MM.1S (cell line): ENCODE results near the gene TCHH.
"Not testable (repeated sequence)": the region's sequence is repeated elsewhere in the genome, so short reads cannot be mapped to it uniquely, and the experiment has no call there.

Experiments
- DNase-seq: peaks from one replicate; pipeline ENCODE4 v3.0.0-alpha.2; 2015
- H2AFZ ChIP-seq: fragments of 300-600 bp; sonication (generic); 2 replicates; pipeline ENCODE4 v1.6.0; 2016; ENCODE audit warnings: antibody characterized with exemption, low read length
- H3F3A ChIP-seq: fragments of 300-600 bp; sonication (generic); 2 replicates; pipeline ENCODE4 v1.6.1; 2016; ENCODE audit warnings: mild to moderate bottlenecking, antibody characterized with exemption, low read length, moderate library complexity, mixed read lengths; ENCODE audit not compliant: insufficient read depth
- H3K27ac ChIP-seq: fragments of 300-600 bp; sonication (generic); 2 replicates; pipeline ENCODE4 v1.5.1; 2016; ENCODE audit warnings: mild to moderate bottlenecking, low read length
- H3K27me3 ChIP-seq: fragments of 300-600 bp; sonication (generic); replicated peaks from 2 replicates; pipeline ENCODE4 v1.6.0; 2016; ENCODE audit warnings: low read length; ENCODE audit not compliant: insufficient read depth
- H3K36me3 ChIP-seq: fragments of 300-600 bp; sonication (generic); replicated peaks from 2 replicates; pipeline ENCODE4 v1.6.1; 2016; ENCODE audit warnings: mild to moderate bottlenecking, low read length, mixed read lengths; ENCODE audit not compliant: insufficient read depth
- H3K4me1 ChIP-seq: fragments of 300-600 bp; sonication (generic); 2 replicates; pipeline ENCODE4 v1.6.1; 2016; ENCODE audit warnings: low read length, mixed read lengths
- H3K4me2 ChIP-seq: fragments of 300-600 bp; sonication (generic); 2 replicates; pipeline ENCODE4 v1.6.0; 2016; ENCODE audit warnings: low read depth, low read length
- H3K4me3 ChIP-seq: fragments of 300-600 bp; sonication (generic); 2 replicates; pipeline ENCODE4 v1.5.1; 2016; ENCODE audit warnings: low read length, mixed read lengths
- H3K79me2 ChIP-seq: fragments of 300-600 bp; sonication (generic); 2 replicates; pipeline ENCODE4 v1.6.1; 2016; ENCODE audit warnings: mixed run types, low read length, mixed read lengths
- H3K9ac ChIP-seq: fragments of 300-600 bp; sonication (generic); 2 replicates; pipeline ENCODE4 v1.6.1; 2016; ENCODE audit warnings: low read length, mixed read lengths
- H3K9me2 ChIP-seq: fragments of 300-600 bp; sonication (generic); replicated peaks from 2 replicates; pipeline ENCODE4 v1.6.1; 2016; ENCODE audit warnings: mild to moderate bottlenecking, low read length, mixed read lengths; ENCODE audit not compliant: insufficient read depth
- H3K9me3 ChIP-seq: fragments of 300-600 bp; sonication (generic); replicated peaks from 2 replicates; pipeline ENCODE4 v1.6.1; 2016; ENCODE audit warnings: mild to moderate bottlenecking, low read length, mixed read lengths; ENCODE audit not compliant: insufficient read depth
- H4K20me1 ChIP-seq: fragments of 300-600 bp; sonication (generic); 2 replicates; pipeline ENCODE4 v1.6.1; 2016; ENCODE audit warnings: mild to moderate bottlenecking, low read length, moderate library complexity, mixed read lengths; ENCODE audit not compliant: insufficient read depth
- EZH2 ChIP-seq: fragments of 300-600 bp; sonication (generic); optimal IDR thresholded peaks from 2 replicates; pipeline ENCODE3; 2017; ENCODE audit warnings: low read depth, mild to moderate bottlenecking, antibody characterized with exemption, low read length, mixed read lengths
- EZH2phosphoT487 ChIP-seq: fragments of 300-600 bp; sonication (generic); IDR thresholded peaks from 2 replicates; pipeline ENCODE4 v1.6.1; 2018; ENCODE audit warnings: antibody characterized with exemption, low read length
- TF ChIP-seq, protein P1 (sequence below): fragments of 300-600 bp; sonication (generic); IDR thresholded peaks from 2 replicates; pipeline ENCODE4 v1.5.1; 2016; ENCODE audit warnings: antibody characterized with exemption, low read length, mixed read lengths

Gene TCHH

DNA sequence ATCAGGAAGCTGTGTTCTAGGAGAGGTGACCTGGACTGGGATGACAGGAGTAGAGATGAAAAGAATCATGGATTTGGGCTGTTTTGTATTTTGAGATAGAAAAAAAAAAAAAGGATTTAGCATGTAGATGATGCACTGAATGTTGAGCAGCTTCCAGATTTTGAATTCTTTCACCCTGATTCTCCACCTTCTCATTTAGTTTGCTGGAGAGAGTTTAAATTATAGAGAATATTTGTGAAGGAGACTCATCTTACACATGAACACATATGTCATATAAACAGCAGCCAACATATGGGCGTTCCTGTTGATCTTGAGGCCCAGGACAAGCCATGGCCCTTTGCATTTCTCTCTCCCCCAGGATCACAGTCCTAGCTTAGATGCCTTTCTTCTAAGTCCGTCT, 36.4 kb upstream of the TCHH start:
- H2AFZ ChIP-seq, result no peak overlapping the region
- no peak overlapping the region for H3K27ac ChIP-seq
- H3K4me2 ChIP-seq, result no peak overlapping the region
- no peaks in the 10 kb centered on the region for H3K9me3 ChIP-seq
- no peaks in the 10 kb centered on the region for H3K9me2 ChIP-seq
- H3K9ac ChIP-seq, result no peak overlapping the region
- no peaks in the 10 kb centered on the region for H3K27me3 ChIP-seq
- no peaks in the 10 kb centered on the region for H3K79me2 ChIP-seq
- H4K20me1 ChIP-seq, result no peaks in the 10 kb centered on the region
- TF ChIP-seq EZH2 (no peak), EZH2phosphoT487 (no peak)
- TF ChIP-seq, protein P1, sequence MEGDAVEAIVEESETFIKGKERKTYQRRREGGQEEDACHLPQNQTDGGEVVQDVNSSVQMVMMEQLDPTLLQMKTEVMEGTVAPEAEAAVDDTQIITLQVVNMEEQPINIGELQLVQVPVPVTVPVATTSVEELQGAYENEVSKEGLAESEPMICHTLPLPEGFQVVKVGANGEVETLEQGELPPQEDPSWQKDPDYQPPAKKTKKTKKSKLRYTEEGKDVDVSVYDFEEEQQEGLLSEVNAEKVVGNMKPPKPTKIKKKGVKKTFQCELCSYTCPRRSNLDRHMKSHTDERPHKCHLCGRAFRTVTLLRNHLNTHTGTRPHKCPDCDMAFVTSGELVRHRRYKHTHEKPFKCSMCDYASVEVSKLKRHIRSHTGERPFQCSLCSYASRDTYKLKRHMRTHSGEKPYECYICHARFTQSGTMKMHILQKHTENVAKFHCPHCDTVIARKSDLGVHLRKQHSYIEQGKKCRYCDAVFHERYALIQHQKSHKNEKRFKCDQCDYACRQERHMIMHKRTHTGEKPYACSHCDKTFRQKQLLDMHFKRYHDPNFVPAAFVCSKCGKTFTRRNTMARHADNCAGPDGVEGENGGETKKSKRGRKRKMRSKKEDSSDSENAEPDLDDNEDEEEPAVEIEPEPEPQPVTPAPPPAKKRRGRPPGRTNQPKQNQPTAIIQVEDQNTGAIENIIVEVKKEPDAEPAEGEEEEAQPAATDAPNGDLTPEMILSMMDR, result no peak
- H3K36me3 ChIP-seq, result no peaks in the 10 kb centered on the region
- H3F3A ChIP-seq, result no peaks in the 10 kb centered on the region
- no peaks in the 10 kb centered on the region for H3K4me1 ChIP-seq
- no peak overlapping the region for H3K4me3 ChIP-seq
- no peak for DNase-seq

DNA sequence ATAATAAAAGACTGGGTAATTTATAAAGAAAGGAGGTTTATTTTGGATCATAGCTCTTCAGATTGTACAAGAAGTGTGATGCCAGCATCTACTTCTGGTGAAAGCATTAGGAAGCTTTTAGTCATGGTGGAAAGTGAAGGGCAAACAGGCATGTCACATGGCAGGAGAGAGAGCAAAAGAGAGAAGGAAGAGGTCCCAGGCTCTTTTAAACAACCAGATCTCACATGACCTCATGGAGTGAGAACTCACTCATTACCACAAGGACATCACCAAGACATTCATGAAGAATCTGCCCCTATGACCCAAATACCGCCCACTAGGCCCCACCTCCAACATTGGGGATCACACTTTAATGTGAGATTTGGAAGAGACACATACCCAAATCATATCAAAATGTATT, 33.7 kb upstream of the TCHH start:
- no peak overlapping the region for H3K4me2 ChIP-seq
- H3K4me1 ChIP-seq, result no peaks in the 10 kb centered on the region
- no peak overlapping the region for H3K4me3 ChIP-seq
- no peak overlapping the region for H3K27ac ChIP-seq
- TF ChIP-seq EZH2phosphoT487 (no peak), EZH2 (no peak)
- TF ChIP-seq, protein P1, result no peak
- no peaks in the 10 kb centered on the region for H3K36me3 ChIP-seq
- H3K9me3 ChIP-seq, result no peaks in the 10 kb centered on the region
- no peaks in the 10 kb centered on the region for H3K79me2 ChIP-seq
- no peaks in the 10 kb centered on the region for H3F3A ChIP-seq
- no peak for DNase-seq
- no peaks in the 10 kb centered on the region for H4K20me1 ChIP-seq
- no peak overlapping the region for H3K9ac ChIP-seq
- no peaks in the 10 kb centered on the region for H3K9me2 ChIP-seq
- no peaks in the 10 kb centered on the region for H3K27me3 ChIP-seq
- no peak overlapping the region for H2AFZ ChIP-seq

DNA sequence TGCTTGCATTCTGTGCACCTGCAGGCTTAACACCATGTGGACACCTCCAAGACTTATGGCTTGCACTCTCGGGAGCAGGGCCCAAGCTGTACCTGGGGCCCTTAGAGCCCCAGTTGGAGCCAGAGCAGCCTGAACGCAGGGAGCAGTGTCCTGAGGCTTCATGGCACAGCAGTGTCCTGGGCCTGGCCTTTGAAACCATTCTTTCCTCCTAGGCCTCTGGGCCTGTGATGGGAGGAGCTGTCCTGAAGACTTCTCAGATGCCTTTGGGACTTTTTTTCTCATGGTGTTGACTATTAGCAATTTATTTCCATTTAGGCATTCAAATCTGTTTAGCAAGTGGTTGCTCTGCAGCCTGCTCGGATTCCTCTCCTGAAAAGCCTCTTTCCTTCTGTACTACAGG, 32.8 kb upstream of the TCHH start:
- H3K36me3 ChIP-seq, result no peaks in the 10 kb centered on the region
- no peaks in the 10 kb centered on the region for H3K9me2 ChIP-seq
- H3F3A ChIP-seq, result peaks cover 3% of the 10 kb centered on the region; the same call in 1 of the 2 replicates
- H3K27ac ChIP-seq, result no peak overlapping the region
- no peaks in the 10 kb centered on the region for H3K9me3 ChIP-seq
- H3K27me3 ChIP-seq, result no peaks in the 10 kb centered on the region
- DNase-seq, result no peak
- H3K4me2 ChIP-seq, result no peak overlapping the region
- no peak overlapping the region for H3K9ac ChIP-seq
- no peaks in the 10 kb centered on the region for H4K20me1 ChIP-seq
- peaks cover 8% of the 10 kb centered on the region for H3K4me1 ChIP-seq
- H3K4me3 ChIP-seq, result no peak overlapping the region
- H3K79me2 ChIP-seq, result no peaks in the 10 kb centered on the region
- H2AFZ ChIP-seq, result no peak overlapping the region
- TF ChIP-seq, protein P1, result no peak
- no peak for TF ChIP-seq EZH2

DNA sequence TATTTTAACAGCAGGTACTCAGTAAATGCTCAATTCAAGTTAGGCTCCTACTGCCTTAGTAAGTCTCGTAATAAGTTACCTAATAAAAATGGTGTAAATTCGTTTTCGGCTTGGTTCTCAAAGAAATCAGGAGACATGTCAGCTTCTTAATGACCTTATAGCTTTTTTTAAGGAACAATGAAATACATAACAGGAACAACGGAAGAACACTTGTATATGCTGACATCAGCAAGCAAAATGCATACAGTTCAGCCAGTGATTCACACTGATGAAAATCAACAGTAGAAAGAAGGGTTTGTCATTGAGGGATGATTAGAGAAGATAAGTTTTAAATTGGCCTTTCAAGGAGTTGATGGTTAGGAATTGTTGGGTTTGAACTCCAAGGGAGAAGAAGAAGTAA, 30.5 kb upstream of the TCHH start:
- no peak for DNase-seq
- Histone ChIP-seq H3K36me3 (no peaks in the 10 kb centered on the region), H3F3A (peaks cover 3% of the 10 kb centered on the region; the same call in 1 of the 2 replicates), H3K4me2 (no peak overlapping the region), H3K27me3 (no peaks in the 10 kb centered on the region), H3K27ac (no peak overlapping the region), H3K9me3 (no peaks in the 10 kb centered on the region), H3K9me2 (no peaks in the 10 kb centered on the region), H4K20me1 (no peaks in the 10 kb centered on the region), H3K79me2 (no peaks in the 10 kb centered on the region), H3K4me3 (no peak overlapping the region), H2AFZ (no peak overlapping the region), H3K4me1 (peaks cover 9% of the 10 kb centered on the region), H3K9ac (no peak overlapping the region)
- TF ChIP-seq, protein P1, result no peak
- TF ChIP-seq EZH2phosphoT487 (no peak), EZH2 (no peak)

DNA sequence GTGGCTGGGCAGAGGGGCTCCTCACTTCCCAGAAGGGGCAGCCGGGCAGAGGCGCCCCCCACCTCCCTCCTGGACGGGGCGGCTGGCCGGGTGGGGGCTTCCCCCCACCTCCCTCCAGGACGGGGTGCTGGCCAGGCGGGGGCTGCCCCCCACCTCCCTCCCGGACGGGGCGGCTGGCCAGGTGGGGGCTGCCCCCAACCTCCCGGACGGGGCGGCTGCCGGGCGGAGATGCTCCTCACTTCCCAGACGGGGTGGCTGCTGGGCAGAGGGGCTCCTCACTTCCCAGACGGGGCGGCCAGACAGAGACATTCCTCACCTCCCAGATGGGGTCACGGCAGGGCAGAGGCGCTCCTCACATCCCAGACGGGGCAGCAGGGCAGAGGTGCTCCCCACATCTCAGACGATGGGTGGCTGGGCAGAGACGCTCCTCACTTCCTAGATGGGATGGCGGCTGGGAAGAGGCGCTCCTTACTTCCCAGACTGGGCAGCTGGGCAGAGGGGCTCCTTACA, 29.5 kb upstream of the TCHH start:
- H3K79me2 ChIP-seq, H3K9ac ChIP-seq, H3K4me3 ChIP-seq, H4K20me1 ChIP-seq, DNase-seq, H3K9me3 ChIP-seq, H3K27ac ChIP-seq, H3K4me2 ChIP-seq, H3F3A ChIP-seq, H3K27me3 ChIP-seq, H3K4me1 ChIP-seq, H2AFZ ChIP-seq, H3K36me3 ChIP-seq, H3K9me2 ChIP-seq: not testable (repeated sequence)
